ENCODE measurements around the gene SAPCD2.

SAPCD2 gene

GRCh38 chr9:137056739-137057415, 13.5 kb downstream of the SAPCD2 start:
- H3K4me3 ChIP-seq (ENCODE audit: low read depth, low read length), result no peak overlapping the region
- ChIA-PET POLR2A (no interaction called here), CTCF (interaction anchor here (1.2 to 21.0 kb wide), 7 partner anchors 6 to 268 kb away, joined by 3 to 364 read pairs (median 53); partner anchors contain the start of genes ABCA2, ENTPD2, FUT7 and NPDC1)
- no peak for TF ChIP-seq CTCF (IDR thresholded peaks at IDR 0.05; ENCODE audit: insufficient read depth, low read length, missing control alignments)
- DNase-seq (ENCODE audit: low read depth, low spot score), result no peak

- H3K4me3 ChIP-seq (ENCODE audit: low read depth, low read length), result no peak overlapping the region
- no peak for DNase-seq (ENCODE audit: low read depth, low spot score)
- CTCF ChIA-PET, result interaction anchor here (1.2 to 21.0 kb wide), 8 partner anchors 4 to 267 kb away, joined by 3 to 364 read pairs (median 4); partner anchors contain the start of genes ABCA2, ENTPD2, FUT7 and NPDC1
- no peak for TF ChIP-seq CTCF (IDR thresholded peaks at IDR 0.05; ENCODE audit: insufficient read depth, low read length, missing control alignments)
- POLR2A ChIA-PET, result interaction anchor here (1.1 kb wide), 1 partner anchor 185 kb away, joined by 3 read pairs; the partner anchor contains the start of gene TUBB4B
These were observed 14.7 kb downstream of the SAPCD2 start for GRCh38 chr9:137055385-137056364.

GRCh38 chr9:137054932-137055384, 15.4 kb downstream of the SAPCD2 start:
- POLR2A ChIA-PET, result no interaction called here
- TF ChIP-seq CTCF (IDR thresholded peaks at IDR 0.05; ENCODE audit: insufficient read depth, low read length, missing control alignments), result no peak
- DNase-seq (ENCODE audit: low read depth, low spot score), result no peak
- CTCF ChIA-PET, result interaction anchor here (1.2 to 21.0 kb wide), 6 partner anchors 4 to 182 kb away, joined by 3 to 364 read pairs (median 158); partner anchors contain the start of genes ABCA2, ENTPD2, FUT7 and NPDC1
- H3K4me3 ChIP-seq (ENCODE audit: low read depth, low read length), result no peak overlapping the region

GRCh38 chr9:137053944-137054931, 16.1 kb downstream of the SAPCD2 start, which contains the start of gene ENTPD2:
ENTPD2 (minus strand) TSS chr9:137054061; CDS start chr9:137053997, 64 bp downstream.
- ChIA-PET CTCF (interaction anchor here (1.3 to 21.0 kb wide), 3 partner anchors 10 to 182 kb away, joined by 3 to 364 read pairs (median 310); partner anchors contain the start of genes ABCA2, FUT7 and SAPCD2), POLR2A (no interaction called here)
- DNase-seq (ENCODE audit: low read depth, low spot score), result no peak
- H3K4me3 ChIP-seq (ENCODE audit: low read depth, low read length), result no peak within 1 kb of the TSS
- no peak for TF ChIP-seq CTCF (IDR thresholded peaks at IDR 0.05; ENCODE audit: insufficient read depth, low read length, missing control alignments)

GRCh38 chr9:137052998-137053943, 17.1 kb downstream of the SAPCD2 start:
- TF ChIP-seq CTCF (IDR thresholded peaks at IDR 0.05; ENCODE audit: insufficient read depth, low read length, missing control alignments), result no peak
- H3K4me3 ChIP-seq (ENCODE audit: low read depth, low read length), result no peak overlapping the region
- ChIA-PET CTCF (interaction anchor here (1.1 to 21.0 kb wide), 3 partner anchors 9 to 22 kb away, joined by 3 to 364 read pairs (median 310); partner anchors contain the start of genes ABCA2, FUT7 and SAPCD2), POLR2A (no interaction called here)
- no peak for DNase-seq (ENCODE audit: low read depth, low spot score)

All from AG04449 (cell line).